Measurements from ENCODE around the gene FAM107A. TPM values are rescaled to one million over a fixed set of nuclear protein-coding genes. Genes with fewer than 3 reads are reported as not detected.

FAM107A gene
- total and polyA plus RNA-seq, 2 of the 13 experiments (the other 11 are each of a cell fraction or from before 2014, with no cell fraction given), result not detected

DNA sequence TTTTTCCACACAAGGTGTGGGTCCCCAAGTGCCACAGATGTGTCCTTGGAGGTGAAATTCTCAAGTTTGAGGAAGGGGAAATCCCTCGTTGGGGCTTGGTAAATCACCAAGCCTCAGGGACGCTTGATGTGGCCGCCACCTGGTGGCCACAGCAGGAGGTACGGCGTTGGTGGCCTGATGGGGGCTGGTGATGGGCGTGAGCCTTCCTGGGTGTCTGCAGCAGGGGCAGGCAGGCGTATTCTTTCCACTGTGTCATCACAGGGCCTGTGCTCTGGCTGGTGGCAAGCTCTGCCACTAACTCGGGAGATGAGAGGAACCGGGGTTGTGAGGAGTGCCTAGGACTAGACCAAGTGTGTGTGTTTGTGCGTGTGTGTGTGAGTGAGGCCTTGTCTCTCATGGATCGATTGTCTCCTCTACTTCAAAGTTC lies 44.4 kb downstream of the FAM107A start (continued):
- TF ChIP-seq, protein P1, sequence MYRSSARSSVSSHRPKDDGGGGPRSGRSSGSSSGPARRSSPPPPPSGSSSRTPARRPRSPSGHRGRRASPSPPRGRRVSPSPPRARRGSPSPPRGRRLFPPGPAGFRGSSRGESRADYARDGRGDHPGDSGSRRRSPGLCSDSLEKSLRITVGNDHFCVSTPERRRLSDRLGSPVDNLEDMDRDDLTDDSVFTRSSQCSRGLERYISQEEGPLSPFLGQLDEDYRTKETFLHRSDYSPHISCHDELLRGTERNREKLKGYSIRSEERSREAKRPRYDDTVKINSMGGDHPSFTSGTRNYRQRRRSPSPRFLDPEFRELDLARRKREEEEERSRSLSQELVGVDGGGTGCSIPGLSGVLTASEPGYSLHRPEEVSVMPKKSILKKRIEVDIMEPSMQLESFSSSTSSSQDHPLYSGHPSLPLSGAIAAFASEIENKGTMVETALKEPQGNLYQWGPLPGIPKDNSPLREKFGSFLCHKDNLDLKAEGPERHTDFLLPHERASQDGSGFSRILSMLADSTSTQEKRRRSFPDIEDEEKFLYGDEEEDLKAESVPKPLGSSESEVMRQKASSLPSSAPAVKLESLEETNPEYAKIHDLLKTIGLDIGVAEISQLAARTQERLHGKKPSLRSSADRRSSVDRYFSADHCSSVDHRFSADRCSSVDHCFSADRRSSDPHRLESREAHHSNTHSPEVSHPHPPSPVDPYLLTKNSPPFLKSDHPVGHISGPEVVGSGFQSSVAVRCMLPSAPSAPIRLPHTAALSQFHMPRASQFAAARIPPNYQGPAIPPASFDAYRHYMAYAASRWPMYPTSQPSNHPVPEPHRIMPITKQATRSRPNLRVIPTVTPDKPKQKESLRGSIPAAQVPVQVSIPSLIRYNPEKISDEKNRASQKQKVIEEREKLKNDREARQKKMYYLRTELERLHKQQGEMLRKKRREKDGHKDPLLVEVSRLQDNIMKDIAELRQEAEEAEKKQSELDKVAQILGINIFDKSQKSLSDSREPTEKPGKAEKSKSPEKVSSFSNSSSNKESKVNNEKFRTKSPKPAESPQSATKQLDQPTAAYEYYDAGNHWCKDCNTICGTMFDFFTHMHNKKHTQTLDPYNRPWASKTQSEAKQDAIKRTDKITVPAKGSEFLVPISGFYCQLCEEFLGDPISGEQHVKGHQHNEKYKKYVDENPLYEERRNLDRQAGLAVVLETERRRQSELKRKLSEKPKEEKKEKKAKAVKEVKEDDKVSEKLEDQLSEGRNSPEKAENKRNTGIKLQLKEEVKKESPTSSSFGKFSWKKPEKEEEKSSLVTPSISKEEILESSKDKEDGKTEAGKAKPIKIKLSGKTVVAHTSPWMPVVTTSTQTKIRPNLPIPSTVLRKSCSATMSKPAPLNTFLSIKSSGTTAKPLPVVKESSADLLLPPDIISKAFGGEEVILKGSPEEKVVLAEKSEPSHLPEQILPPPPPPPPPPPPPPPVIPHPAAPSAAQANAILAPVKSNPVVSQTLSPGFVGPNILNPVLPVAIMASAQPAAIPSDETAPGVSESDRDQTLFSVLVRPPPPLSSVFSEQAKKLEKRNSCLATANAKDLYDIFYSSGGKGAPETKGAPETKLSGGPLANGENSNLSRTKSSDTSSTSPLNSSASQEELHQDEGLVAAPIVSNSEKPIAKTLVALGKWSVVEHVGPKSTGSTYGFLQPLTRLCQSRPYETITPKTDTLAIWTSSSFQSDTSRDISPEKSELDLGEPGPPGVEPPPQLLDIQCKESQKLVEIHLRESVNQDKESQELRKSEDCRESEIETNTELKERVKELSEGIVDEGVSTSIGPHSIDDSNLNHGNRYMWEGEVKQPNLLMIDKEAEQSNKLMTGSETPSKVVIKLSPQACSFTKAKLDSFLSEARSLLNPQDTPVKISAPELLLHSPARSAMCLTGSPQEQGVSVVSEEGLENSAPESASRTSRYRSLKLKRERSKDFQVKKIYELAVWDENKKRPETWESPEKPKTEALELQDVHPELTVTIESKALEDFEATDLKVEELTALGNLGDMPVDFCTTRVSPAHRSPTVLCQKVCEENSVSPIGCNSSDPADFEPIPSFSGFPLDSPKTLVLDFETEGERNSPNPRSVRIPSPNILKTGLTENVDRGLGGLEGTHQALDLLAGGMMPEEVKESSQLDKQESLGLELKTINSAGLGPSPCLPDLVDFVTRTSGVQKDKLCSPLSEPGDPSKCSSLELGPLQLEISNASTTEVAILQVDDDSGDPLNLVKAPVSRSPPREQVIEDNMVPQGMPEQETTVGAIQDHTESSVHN (CRISPR knock-in tag; IDR thresholded peaks at IDR 0.05), result 0 out of 2 replicates have a peak, but pooled peaks have one; percentile 44
- TF ChIP-seq ZNF678 (CRISPR knock-in tag; IDR thresholded peaks at IDR 0.05), result no peak
- TF ChIP-seq PTBP1 (IDR thresholded peaks at IDR 0.05; ENCODE audit: low read depth, low read length, poor library complexity, severe bottlenecking), result no peak
- 0 out of 2 replicates have a peak, but pooled peaks have one; percentile 42 for TF ChIP-seq ZFP1 (CRISPR knock-in tag; IDR thresholded peaks at IDR 0.05)
- TF ChIP-seq, protein P2, sequence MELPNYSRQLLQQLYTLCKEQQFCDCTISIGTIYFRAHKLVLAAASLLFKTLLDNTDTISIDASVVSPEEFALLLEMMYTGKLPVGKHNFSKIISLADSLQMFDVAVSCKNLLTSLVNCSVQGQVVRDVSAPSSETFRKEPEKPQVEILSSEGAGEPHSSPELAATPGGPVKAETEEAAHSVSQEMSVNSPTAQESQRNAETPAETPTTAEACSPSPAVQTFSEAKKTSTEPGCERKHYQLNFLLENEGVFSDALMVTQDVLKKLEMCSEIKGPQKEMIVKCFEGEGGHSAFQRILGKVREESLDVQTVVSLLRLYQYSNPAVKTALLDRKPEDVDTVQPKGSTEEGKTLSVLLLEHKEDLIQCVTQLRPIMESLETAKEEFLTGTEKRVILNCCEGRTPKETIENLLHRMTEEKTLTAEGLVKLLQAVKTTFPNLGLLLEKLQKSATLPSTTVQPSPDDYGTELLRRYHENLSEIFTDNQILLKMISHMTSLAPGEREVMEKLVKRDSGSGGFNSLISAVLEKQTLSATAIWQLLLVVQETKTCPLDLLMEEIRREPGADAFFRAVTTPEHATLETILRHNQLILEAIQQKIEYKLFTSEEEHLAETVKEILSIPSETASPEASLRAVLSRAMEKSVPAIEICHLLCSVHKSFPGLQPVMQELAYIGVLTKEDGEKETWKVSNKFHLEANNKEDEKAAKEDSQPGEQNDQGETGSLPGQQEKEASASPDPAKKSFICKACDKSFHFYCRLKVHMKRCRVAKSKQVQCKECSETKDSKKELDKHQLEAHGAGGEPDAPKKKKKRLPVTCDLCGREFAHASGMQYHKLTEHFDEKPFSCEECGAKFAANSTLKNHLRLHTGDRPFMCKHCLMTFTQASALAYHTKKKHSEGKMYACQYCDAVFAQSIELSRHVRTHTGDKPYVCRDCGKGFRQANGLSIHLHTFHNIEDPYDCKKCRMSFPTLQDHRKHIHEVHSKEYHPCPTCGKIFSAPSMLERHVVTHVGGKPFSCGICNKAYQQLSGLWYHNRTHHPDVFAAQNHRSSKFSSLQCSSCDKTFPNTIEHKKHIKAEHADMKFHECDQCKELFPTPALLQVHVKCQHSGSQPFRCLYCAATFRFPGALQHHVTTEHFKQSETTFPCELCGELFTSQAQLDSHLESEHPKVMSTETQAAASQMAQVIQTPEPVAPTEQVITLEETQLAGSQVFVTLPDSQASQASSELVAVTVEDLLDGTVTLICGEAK (IDR thresholded peaks at IDR 0.05), result no peak
- TF ChIP-seq, protein P2 (CRISPR knock-in tag; IDR thresholded peaks at IDR 0.05), result peak; percentile 42; the same call in 1 of the 2 replicates
- TF ChIP-seq RBM22 (optimal IDR thresholded peaks at IDR 0.05; ENCODE audit: low read length), result peak; percentile 46
- TF ChIP-seq SMAD3 (CRISPR knock-in tag; IDR thresholded peaks at IDR 0.05), result peak; percentile 60; the same call in 1 of the 2 replicates
- TF ChIP-seq SOX6 (IDR thresholded peaks at IDR 0.05), result no peak
- peak; percentile 29; the same call in 1 of the 2 replicates for TF ChIP-seq SOX6 (CRISPR knock-in tag; IDR thresholded peaks at IDR 0.05)
- no peak; the same call in 1 of the 2 replicates for TF ChIP-seq SOX5 (CRISPR knock-in tag; IDR thresholded peaks at IDR 0.05; ENCODE audit: borderline replicate concordance)
- peak; percentile 17; the same call in 1 of the 2 replicates for TF ChIP-seq NFKB2 (CRISPR knock-in tag; IDR thresholded peaks at IDR 0.05; ENCODE audit: borderline replicate concordance)

Data from HepG2 (cell line).